Ammon's horn (tissue), 1 donor: ENCODE data around the gene C1QTNF12.

ENCODE experiments used
- DNase-seq: peaks from one replicate; pipeline ENCODE4 v3.0.0-alpha.2; 2016; ENCODE audit warnings: low spot score

Gene C1QTNF12

GRCh38 chr1:1213345-1214265, 32.9 kb downstream of the C1QTNF12 start, which contains the start of gene TNFRSF4:
TSS of gene TNFRSF4 (minus strand) at chr1:1214153. CDS start at chr1:1214127, 26 bp downstream.
- DNase-seq = no peak

GRCh38 chr1:1212780-1213344, 33.7 kb downstream of the C1QTNF12 start:
- DNase-seq = no peak

- no peak for DNase-seq
Observed at GRCh38 chr1:1211541-1212441, 34.7 kb downstream of the C1QTNF12 start.

GRCh38 chr1:1210726-1211540, 35.6 kb downstream of the C1QTNF12 start:
- DNase-seq = no peak

- DNase-seq = no peak
Observed at GRCh38 chr1:1208713-1209433, 37.6 kb downstream of the C1QTNF12 start.

GRCh38 chr1:1207571-1207892, 39.0 kb downstream of the C1QTNF12 start:
- no peak for DNase-seq

- no peak for DNase-seq
Observed at GRCh38 chr1:1206966-1207531, 39.5 kb downstream of the C1QTNF12 start.

- DNase-seq = no peak
Observed at GRCh38 chr1:1206376-1206965, 40.1 kb downstream of the C1QTNF12 start, which contains the start of gene TNFRSF18. TSS of gene TNFRSF18 (minus strand) at chr1:1206592. CDS start at chr1:1206571, 21 bp downstream.

GRCh38 chr1:1205769-1206375, 40.6 kb downstream of the C1QTNF12 start:
- no peak for DNase-seq

GRCh38 chr1:1204998-1205768, 41.3 kb downstream of the C1QTNF12 start:
- no peak for DNase-seq

- DNase-seq = no peak
Observed at GRCh38 chr1:1204425-1204920, 42.0 kb downstream of the C1QTNF12 start.

- DNase-seq = no peak
Observed at GRCh38 chr1:1203561-1204424, 42.7 kb downstream of the C1QTNF12 start.

GRCh38 chr1:1202831-1203560, 43.5 kb downstream of the C1QTNF12 start:
- no peak for DNase-seq

- no peak for DNase-seq
Observed at GRCh38 chr1:1200876-1201810, 45.4 kb downstream of the C1QTNF12 start.

- no peak for DNase-seq
Observed at GRCh38 chr1:1199961-1200875, 46.3 kb downstream of the C1QTNF12 start.
